Left ventricle myocardium superior (tissue), 1 donor: ENCODE results near the gene LMF1. TPM values are rescaled to one million over a fixed set of nuclear protein-coding genes. Genes with fewer than 3 reads are reported as not detected.

Experiments
- ATAC-seq: fragments of 200-7000 bp; cut with Tn5 transposase; one replicate; pipeline ENCODE4 v1.9.1; 2020; ENCODE audit warnings: mild to moderate bottlenecking, moderate library complexity
- DNase-seq: peaks from one replicate; pipeline ENCODE4 v3.0.0-alpha.2; 2020
- intact Hi-C: fragments of 100-400 bp; cut with micrococcal nuclease; formaldehyde crosslinking; loops from one replicate; pipeline ENCODE4 v1.11.0; 2022
- total RNA-seq: library from RNA; stranded (reverse); fragmentation: NEBNext Ultra II Directional; extraction: Animal tissue kit (Norgen Biotek cat#: 25700); gene quantifications from one replicate; pipeline ENCODE4 v1.2.1, GENCODE V29; 2021
- donor health status: DM: no; HTN: yes; CAD: no; lungs with severe emphysema.

Gene LMF1
- total RNA-seq, 1 donor from 2014 or later, result 6.0 TPM

GRCh38 chr16:878886-879285, 91.9 kb downstream of the LMF1 start:
- no peak for DNase-seq
- ATAC-seq, result no peak
- intact Hi-C loops, result no loop called here

- ATAC-seq (no peak), DNase-seq (peak; percentile 18)
- intact Hi-C loops, result no loop called here
These were observed 92.6 kb downstream of the LMF1 start for GRCh38 chr16:878072-878784.

- ATAC-seq (no peak), DNase-seq (peak; percentile 13)
- intact Hi-C loops, result no loop called here
These were observed 93.3 kb downstream of the LMF1 start for GRCh38 chr16:877242-878071.

GRCh38 chr16:876523-877241, 94.1 kb downstream of the LMF1 start:
- peak; percentile 8 for DNase-seq
- ATAC-seq, result no peak
- intact Hi-C loops, result no loop called here

GRCh38 chr16:876041-876335, 94.8 kb downstream of the LMF1 start:
- intact Hi-C loops, result no loop called here
- DNase-seq, result peak; percentile 5
- ATAC-seq, result no peak

GRCh38 chr16:875182-876040, 95.4 kb downstream of the LMF1 start:
- intact Hi-C loops, result no loop called here
- DNase-seq (peak; percentile 9), ATAC-seq (no peak)

- intact Hi-C loops, result no loop called here
- no peak for ATAC-seq
- peak; percentile 23 for DNase-seq
These were observed 96.2 kb downstream of the LMF1 start for GRCh38 chr16:874366-875181.

- DNase-seq, result peak; percentile 20
- ATAC-seq, result no peak
- intact Hi-C loops, result no loop called here
These were observed 96.9 kb downstream of the LMF1 start for GRCh38 chr16:873889-874288.

GRCh38 chr16:873243-873661, 97.5 kb downstream of the LMF1 start:
- ATAC-seq, result no peak
- peak; percentile 22 for DNase-seq
- intact Hi-C loops, result no loop called here

- intact Hi-C loops, result no loop called here
- peak; percentile 14 for DNase-seq
- ATAC-seq, result no peak
These were observed 98.1 kb downstream of the LMF1 start for GRCh38 chr16:872436-873242.

- intact Hi-C loops, result no loop called here
These were observed 99.0 kb downstream of the LMF1 start for GRCh38 chr16:871562-872345.

GRCh38 chr16:870856-871561, 99.8 kb downstream of the LMF1 start:
- DNase-seq (peak; percentile 22), ATAC-seq (no peak)
- intact Hi-C loops, result no loop called here

More at GRCh38 chr16:871562-872345, 99.0 kb downstream of the LMF1 start:
- peak; percentile 23 for DNase-seq
- ATAC-seq, result no peak

- ATAC-seq (no peak), DNase-seq (peak; percentile 27)
- intact Hi-C loops, result no loop called here
These were observed 100.8 kb downstream of the LMF1 start for GRCh38 chr16:869823-870641.

GRCh38 chr16:868846-869822, 101.7 kb downstream of the LMF1 start:
- intact Hi-C loops, result no loop called here
- ATAC-seq, result no peak
- peak; percentile 19 for DNase-seq
